Mesothelial cell of epicardium (in vitro differentiated cells): ENCODE data around the gene SLC27A3. TPM values are rescaled to one million over a fixed set of nuclear protein-coding genes. Genes with fewer than 3 reads are reported as not detected.

Source experiments
- DNase-seq, 2 experiments: peaks; one replicate each; pipeline ENCODE4 v3.0.0; 2021; ENCODE audit warnings: low spot score in 2 of 2; ENCODE audit not compliant: unreplicated experiment in 2 of 2
- H3K27ac Mint-ChIP-seq: 2 replicates; pipeline ENCODE4 v1.8.0; 2021; ENCODE audit warnings: mixed read lengths
- H3K27me3 Mint-ChIP-seq: 2 replicates; pipeline ENCODE4 v1.8.0; 2021; ENCODE audit warnings: low read depth, mixed read lengths
- H3K36me3 Mint-ChIP-seq: 2 replicates; pipeline ENCODE4 v1.8.0; 2021; ENCODE audit warnings: mixed read lengths
- H3K4me1 Mint-ChIP-seq: 2 replicates; pipeline ENCODE4 v1.8.0; 2021; ENCODE audit warnings: mixed read lengths
- H3K4me3 Mint-ChIP-seq: 2 replicates; pipeline ENCODE4 v1.8.0; 2021; ENCODE audit warnings: mild to moderate bottlenecking, moderate library complexity, mixed read lengths
- H3K9me3 Mint-ChIP-seq: 2 replicates; pipeline ENCODE4 v1.8.0; 2021; ENCODE audit warnings: mixed read lengths
- CTCF ChIP-seq: fragments of 200-600 bp; sonication (generic); IDR thresholded peaks from one replicate; pipeline ENCODE4 v1.5.0; 2021; ENCODE audit warnings: antibody characterized with exemption; ENCODE audit not compliant: unreplicated experiment
- total RNA-seq: library from RNA; stranded (reverse); gene quantifications from 3 replicates; pipeline ENCODE4 v1.2.1, GENCODE V29; 2021

The SLC27A3 gene
- total RNA-seq, 1 donor from 2014 or later = 29.7 TPM

GRCh38 chr1:153776352-153776751 is 1.1 kb downstream of the SLC27A3 start:
- peak overlapping the region; percentile 85 for H3K27ac Mint-ChIP-seq
- H3K4me3 Mint-ChIP-seq = peak overlapping the region; percentile 78
- DNase-seq = no peak
- H3K4me1 Mint-ChIP-seq = peaks cover 21% of the 10 kb centered on the region
- no peaks in the 10 kb centered on the region for H3K27me3 Mint-ChIP-seq
- H3K36me3 Mint-ChIP-seq = peaks cover 2% of the 10 kb centered on the region
- no peaks in the 10 kb centered on the region for H3K9me3 Mint-ChIP-seq
- TF ChIP-seq CTCF = no peak

- H3K27ac Mint-ChIP-seq = no peak overlapping the region
- peak overlapping the region; percentile 78 for H3K4me3 Mint-ChIP-seq
- no peak for DNase-seq
- H3K27me3 Mint-ChIP-seq = no peaks in the 10 kb centered on the region
- H3K9me3 Mint-ChIP-seq = no peaks in the 10 kb centered on the region
- peaks cover 21% of the 10 kb centered on the region for H3K4me1 Mint-ChIP-seq
- no peak for TF ChIP-seq CTCF
- peaks cover 2% of the 10 kb centered on the region for H3K36me3 Mint-ChIP-seq
Measured at GRCh38 chr1:153776845-153777370, 1.7 kb downstream of the SLC27A3 start.

GRCh38 chr1:153777648-153778047 is 2.4 kb downstream of the SLC27A3 start:
- DNase-seq = no peak
- Mint-ChIP-seq H3K36me3 (peaks cover 2% of the 10 kb centered on the region), H3K27ac (peak overlapping the region; percentile 61), H3K27me3 (no peaks in the 10 kb centered on the region), H3K9me3 (no peaks in the 10 kb centered on the region), H3K4me3 (no peak overlapping the region), H3K4me1 (peaks cover 21% of the 10 kb centered on the region)
- TF ChIP-seq CTCF = no peak

- Mint-ChIP-seq H3K4me3 (no peak overlapping the region), H3K36me3 (peaks cover 2% of the 10 kb centered on the region), H3K4me1 (peaks cover 26% of the 10 kb centered on the region)
Measured at GRCh38 chr1:153778051-153778823, 3.0 kb downstream of the SLC27A3 start.

GRCh38 chr1:153778824-153779519 is 3.8 kb downstream of the SLC27A3 start:
- peaks cover 30% of the 10 kb centered on the region for H3K4me1 Mint-ChIP-seq
- no peak for TF ChIP-seq CTCF
- no peak overlapping the region for H3K27ac Mint-ChIP-seq
- no peaks in the 10 kb centered on the region for H3K9me3 Mint-ChIP-seq
- no peaks in the 10 kb centered on the region for H3K27me3 Mint-ChIP-seq
- H3K36me3 Mint-ChIP-seq = peaks cover 2% of the 10 kb centered on the region
- no peak overlapping the region for H3K4me3 Mint-ChIP-seq
- DNase-seq = no peak

More at GRCh38 chr1:153778051-153778823, 3.0 kb downstream of the SLC27A3 start:
- DNase-seq = no peak
- TF ChIP-seq CTCF = no peak
- no peaks in the 10 kb centered on the region for H3K9me3 Mint-ChIP-seq
- H3K27me3 Mint-ChIP-seq = no peaks in the 10 kb centered on the region
- no peak overlapping the region for H3K27ac Mint-ChIP-seq
